HL-60 (cell line): ENCODE measurements around the gene SLAMF7.

Experiments
- DNase-seq, 2 experiments: peaks; one replicate each; pipeline ENCODE4 v3.0.0-alpha.2; 2010 to 2020; ENCODE audit warnings: low read depth in 1 of 2, low spot score in 1 of 2
- H3K27ac ChIP-seq: fragments of 250-450 bp; sonication (Bioruptor Pico); replicated peaks from 2 replicates; pipeline ENCODE4 v1.5.1; 2020; ENCODE audit warnings: mild to moderate bottlenecking, moderate library complexity
- H3K27me3 ChIP-seq: fragments of 250-450 bp; sonication (Bioruptor Pico); 2 replicates; pipeline ENCODE4 v1.5.1; 2021; ENCODE audit warnings: mild to moderate bottlenecking, moderate library complexity; ENCODE audit not compliant: insufficient read depth, poor library complexity, severe bottlenecking
- H3K4me3 ChIP-seq: replicated peaks from 2 replicates; pipeline ENCODE4 v1.5.1; 2011; ENCODE audit warnings: mild to moderate bottlenecking, control low read depth, low read length; ENCODE audit not compliant: insufficient read depth
- CTCF ChIP-seq: IDR thresholded peaks from one replicate; pipeline ENCODE4 v1.5.1; 2011; ENCODE audit warnings: low read length, control low read depth, inconsistent platforms; ENCODE audit not compliant: insufficient read depth
- GABPA ChIP-seq: IDR thresholded peaks from 2 replicates; pipeline ENCODE4 v1.6.1; 2012; ENCODE audit warnings: low read depth
- POLR2AphosphoS5 ChIP-seq: IDR thresholded peaks from 2 replicates; pipeline ENCODE4 v1.6.1; 2012; ENCODE audit warnings: low read depth
- REST ChIP-seq: IDR thresholded peaks from 2 replicates; pipeline ENCODE4 v1.6.1; 2012; ENCODE audit warnings: low read depth; ENCODE audit not compliant: insufficient replicate concordance
- SPI1 ChIP-seq: IDR thresholded peaks from 2 replicates; pipeline ENCODE4 v1.6.1; 2012; ENCODE audit warnings: low read depth, mild to moderate bottlenecking, borderline replicate concordance

SLAMF7 gene

GRCh38 chr1:160741092-160741501, 2.0 kb downstream of the SLAMF7 start:
- Histone ChIP-seq H3K27ac (no peak overlapping the region), H3K27me3 (no peaks in the 10 kb centered on the region), H3K4me3 (no peak overlapping the region)
- TF ChIP-seq GABPA (no peak), SPI1 (no peak), CTCF (no peak), POLR2AphosphoS5 (no peak), REST (no peak)
- DNase-seq = no peak

- no peak overlapping the region for H3K27ac ChIP-seq
- no peaks in the 10 kb centered on the region for H3K27me3 ChIP-seq
- no peak for DNase-seq
- TF ChIP-seq SPI1 = no peak
- TF ChIP-seq CTCF = no peak
- no peak for TF ChIP-seq POLR2AphosphoS5
- TF ChIP-seq REST = no peak
- no peak for TF ChIP-seq GABPA
- no peak overlapping the region for H3K4me3 ChIP-seq
These were observed 2.7 kb downstream of the SLAMF7 start for GRCh38 chr1:160741612-160742348.

- no peak overlapping the region for H3K27ac ChIP-seq
- H3K4me3 ChIP-seq = no peak overlapping the region
- no peak for TF ChIP-seq GABPA
- no peak for DNase-seq
- H3K27me3 ChIP-seq = no peaks in the 10 kb centered on the region
These were observed 3.5 kb downstream of the SLAMF7 start for GRCh38 chr1:160742428-160743127.

- DNase-seq = no peak
- no peaks in the 10 kb centered on the region for H3K27me3 ChIP-seq
- H3K4me3 ChIP-seq = no peak overlapping the region
- H3K27ac ChIP-seq = no peak overlapping the region
- TF ChIP-seq POLR2AphosphoS5 = no peak
- TF ChIP-seq SPI1 = no peak
- no peak for TF ChIP-seq GABPA
- TF ChIP-seq CTCF = no peak
- no peak for TF ChIP-seq REST
These were observed 4.2 kb downstream of the SLAMF7 start for GRCh38 chr1:160743266-160743665.
